Uterus (tissue), 4 donors: Measurements from ENCODE around the gene ZNF616. TPM values are rescaled to one million over a fixed set of nuclear protein-coding genes. Genes with fewer than 3 reads are reported as not detected.

Source experiments
- DNase-seq, 2 donors: peaks; one replicate each; pipeline ENCODE4 v3.0.0-alpha.2; 2019 to 2020
- H3K27ac ChIP-seq, 2 donors: fragments of 200-600 bp; sonication (generic); 1 replicate in 1 of 2; 2 replicates in 1 of 2; pipeline ENCODE4 v1.5.1; 2016 to 2018
- H3K27me3 ChIP-seq, 2 donors: fragments of 200-600 bp; sonication (generic); one replicate each; pipeline ENCODE4 v1.5.1; 2018 to 2019; ENCODE audit warnings: control low read depth in 1 of 2
- H3K36me3 ChIP-seq, 2 donors: fragments of 200-600 bp; sonication (generic); one replicate each; pipeline ENCODE4 v1.5.1; 2019; ENCODE audit warnings: control low read depth in 1 of 2
- H3K4me1 ChIP-seq, 2 donors: fragments of 200-600 bp; sonication (generic); one replicate each; pipeline ENCODE4 v1.5.1; 2018 to 2019; ENCODE audit warnings: control low read depth in 1 of 2
- H3K4me3 ChIP-seq, 2 donors: fragments of 200-600 bp; sonication (generic); 1 replicate in 1 of 2; 2 replicates in 1 of 2; pipeline ENCODE4 v1.5.1; 2018 to 2019; ENCODE audit warnings: mild to moderate bottlenecking in 1 of 2
- H3K9me3 ChIP-seq, 2 donors: fragments of 200-600 bp; sonication (generic); one replicate each; pipeline ENCODE4 v1.5.1; 2019; ENCODE audit warnings: control low read depth in 1 of 2
- CTCF ChIP-seq, 4 experiments: fragments of 200-600 bp in 2 of 4; fragments of 450-650 bp in 2 of 4; sonication (generic) in 2 of 4; IDR thresholded peaks; one replicate each; pipeline ENCODE4 v1.5.1; 2016 to 2019; ENCODE audit warnings: antibody characterized with exemption in 4 of 4, mild to moderate bottlenecking in 2 of 4, moderate library complexity in 1 of 4
- POLR2A ChIP-seq, 2 donors: fragments of 450-650 bp; IDR thresholded peaks; one replicate each; pipeline ENCODE4 v1.6.1; 2016; ENCODE audit warnings: antibody characterized with exemption in 2 of 2, mild to moderate bottlenecking in 1 of 2, moderate library complexity in 1 of 2
- intact Hi-C: fragments of 100-400 bp; cut with DNase I; formaldehyde crosslinking; loops from one replicate; pipeline ENCODE4 v1.15.1; 2023; ENCODE audit warnings: low total_unique reads
- total RNA-seq, 4 donors: library from RNA; depleted of rRNA in 3 of 4; stranded (reverse); fragments of >200 nt in 3 of 4; gene quantifications; one replicate each; pipeline versions ENCODE4 v1.1.0 to v1.2.4, GENCODE V29; 2014 to 2023
- donor health status: DM: yes; HTN: yes; CAD: no.

The ZNF616 gene
- total RNA-seq, 4 donors from 2014 or later, result 2.4 to 27.2 (median 17.6) TPM

- Histone ChIP-seq H3K9me3 (peaks cover 0 to 10% of the 10 kb centered on the region in 2 donors), H3K36me3 (no peaks in the 10 kb centered on the region), H3K27ac (peak within 1 kb of the TSS; percentile 56 to 80), H3K27me3 (no peaks in the 10 kb centered on the region), H3K4me1 (no peaks in the 10 kb centered on the region), H3K4me3 (peak within 1 kb of the TSS; percentile 76 to 80)
- TF ChIP-seq POLR2A (IDR thresholded peaks at IDR 0.05), result peak; percentile 42 to 52
- peak in 2 of 4 experiments; percentile 4 to 21 for TF ChIP-seq CTCF (IDR thresholded peaks at IDR 0.05)
- intact Hi-C loops, result no loop called here
- peak; percentile 98 to 99 for DNase-seq
Measured at GRCh38 chr19:52095172-52096014, 44.3 kb downstream of the ZNF616 start, which contains the start of gene ZNF841. Gene ZNF841 (minus strand): TSS chr19:52095765. CDS start chr19:52084801, 10,964 bp downstream.

GRCh38 chr19:52094526-52095130 lies 45.1 kb downstream of the ZNF616 start:
- TF ChIP-seq POLR2A (IDR thresholded peaks at IDR 0.05) (no peak), CTCF (IDR thresholded peaks at IDR 0.05) (no peak)
- H3K27me3 ChIP-seq, result no peaks in the 10 kb centered on the region
- peak overlapping the region; percentile 31 to 80 for H3K27ac ChIP-seq
- intact Hi-C loops, result no loop called here
- peak overlapping the region; percentile 76 to 80 for H3K4me3 ChIP-seq
- H3K9me3 ChIP-seq, result peaks cover 0 to 10% of the 10 kb centered on the region in 2 donors
- H3K36me3 ChIP-seq, result no peaks in the 10 kb centered on the region
- DNase-seq, result no peak
- no peaks in the 10 kb centered on the region for H3K4me1 ChIP-seq

GRCh38 chr19:52086481-52086880 lies 53.3 kb downstream of the ZNF616 start:
- intact Hi-C loops, result no loop called here
- H3K27ac ChIP-seq, result no peak overlapping the region
- no peak for TF ChIP-seq POLR2A (IDR thresholded peaks at IDR 0.05)
- no peak for TF ChIP-seq CTCF (IDR thresholded peaks at IDR 0.05)
- H3K9me3 ChIP-seq, result peaks cover 0 to 2% of the 10 kb centered on the region in 2 donors
- H3K4me3 ChIP-seq, result no peak overlapping the region
- H3K27me3 ChIP-seq, result no peaks in the 10 kb centered on the region
- no peaks in the 10 kb centered on the region for H3K4me1 ChIP-seq
- DNase-seq, result no peak
- no peaks in the 10 kb centered on the region for H3K36me3 ChIP-seq

GRCh38 chr19:52070496-52070895 lies 69.2 kb downstream of the ZNF616 start:
- H3K36me3 ChIP-seq, result peaks cover 2 to 8% of the 10 kb centered on the region in 2 donors
- H3K27me3 ChIP-seq, result no peaks in the 10 kb centered on the region
- peaks cover 0 to 76% of the 10 kb centered on the region in 2 donors for H3K9me3 ChIP-seq
- no peak overlapping the region for H3K27ac ChIP-seq
- DNase-seq, result no peak
- H3K4me3 ChIP-seq, result no peak overlapping the region
- H3K4me1 ChIP-seq, result no peaks in the 10 kb centered on the region
- intact Hi-C loops, result no loop called here
- TF ChIP-seq POLR2A (IDR thresholded peaks at IDR 0.05) (no peak), CTCF (IDR thresholded peaks at IDR 0.05) (no peak)

- no peak overlapping the region for H3K27ac ChIP-seq
- no peak for DNase-seq
- intact Hi-C loops, result loop anchor here (5.0 kb wide), 1 partner anchor 53 kb away; no protein-coding TSS in a partner anchor
- TF ChIP-seq CTCF (IDR thresholded peaks at IDR 0.05) (no peak), POLR2A (IDR thresholded peaks at IDR 0.05) (no peak)
- peaks cover 0 to 83% of the 10 kb centered on the region in 2 donors for H3K9me3 ChIP-seq
- no peaks in the 10 kb centered on the region for H3K27me3 ChIP-seq
- no peak overlapping the region for H3K4me3 ChIP-seq
- H3K4me1 ChIP-seq, result no peaks in the 10 kb centered on the region
- H3K36me3 ChIP-seq, result peaks cover 2 to 8% of the 10 kb centered on the region in 2 donors
Measured at GRCh38 chr19:52069653-52070052, 70.1 kb downstream of the ZNF616 start.
